ENCODE results near the gene DOCK10.

The DOCK10 gene

GRCh38 chr2:224780106-224780505 is 262.2 kb downstream of the DOCK10 start:
- Histone ChIP-seq H3K4me1 (ENCODE audit: control insufficient read depth, insufficient read depth, low read length, poor library complexity, severe bottlenecking) (peaks cover 4% of the 10 kb centered on the region), H3K27ac (ENCODE audit: low read depth, low read length, severe bottlenecking) (no peak overlapping the region), H3K36me3 (ENCODE audit: control insufficient read depth, insufficient read depth, low read length) (no peaks in the 10 kb centered on the region), H3K4me3 (ENCODE audit: extremely low read depth, insufficient read depth, low read length, poor library complexity, severe bottlenecking) (no peak overlapping the region), H3K9me3 (ENCODE audit: control insufficient read depth, low read length) (no peaks in the 10 kb centered on the region)
- WGBS, 2 experiments (ENCODE audit: insufficient coverage in 2 of 2): 90 to 100% methylated on average over 1 to 2 of the region's 2 CpGs

- Histone ChIP-seq H3K9me3 (ENCODE audit: control insufficient read depth, low read length) (no peaks in the 10 kb centered on the region), H3K4me1 (ENCODE audit: control insufficient read depth, insufficient read depth, low read length, poor library complexity, severe bottlenecking) (peaks cover 4% of the 10 kb centered on the region), H3K36me3 (ENCODE audit: control insufficient read depth, insufficient read depth, low read length) (no peaks in the 10 kb centered on the region), H3K27ac (ENCODE audit: low read depth, low read length, severe bottlenecking) (no peak overlapping the region), H3K4me3 (ENCODE audit: extremely low read depth, insufficient read depth, low read length, poor library complexity, severe bottlenecking) (no peak overlapping the region)
- WGBS, 2 experiments (ENCODE audit: insufficient coverage in 2 of 2): no CpG with 5 or more reads among the region's 3 CpGs
Measured at GRCh38 chr2:224778474-224778877, 263.8 kb downstream of the DOCK10 start.

GRCh38 chr2:224777559-224777930 is 264.7 kb downstream of the DOCK10 start:
- no peaks in the 10 kb centered on the region for H3K36me3 ChIP-seq (ENCODE audit: control insufficient read depth, insufficient read depth, low read length)
- WGBS, 2 experiments (ENCODE audit: insufficient coverage in 2 of 2): 73 to 90% methylated on average over 3 of the region's 3 CpGs

GRCh38 chr2:224776795-224777558 is 265.3 kb downstream of the DOCK10 start:
- 91 to 94% methylated on average over 3 to 5 of the region's 6 CpGs for WGBS, 2 experiments (ENCODE audit: insufficient coverage in 2 of 2)
- no peak overlapping the region for H3K27ac ChIP-seq (ENCODE audit: low read depth, low read length, severe bottlenecking)
- H3K4me1 ChIP-seq (ENCODE audit: control insufficient read depth, insufficient read depth, low read length, poor library complexity, severe bottlenecking): peaks cover 4% of the 10 kb centered on the region
- no peak overlapping the region for H3K4me3 ChIP-seq (ENCODE audit: extremely low read depth, insufficient read depth, low read length, poor library complexity, severe bottlenecking)
- no peaks in the 10 kb centered on the region for H3K9me3 ChIP-seq (ENCODE audit: control insufficient read depth, low read length)
- no peaks in the 10 kb centered on the region for H3K36me3 ChIP-seq (ENCODE audit: control insufficient read depth, insufficient read depth, low read length)

More at GRCh38 chr2:224777559-224777930, 264.7 kb downstream of the DOCK10 start:
- Histone ChIP-seq H3K4me1 (ENCODE audit: control insufficient read depth, insufficient read depth, low read length, poor library complexity, severe bottlenecking) (peaks cover 4% of the 10 kb centered on the region), H3K27ac (ENCODE audit: low read depth, low read length, severe bottlenecking) (no peak overlapping the region), H3K9me3 (ENCODE audit: control insufficient read depth, low read length) (no peaks in the 10 kb centered on the region), H3K4me3 (ENCODE audit: extremely low read depth, insufficient read depth, low read length, poor library complexity, severe bottlenecking) (no peak overlapping the region)

- no CpG with 5 or more reads among the region's 1 CpG for WGBS, 2 experiments (ENCODE audit: insufficient coverage in 2 of 2)
- Histone ChIP-seq H3K36me3 (ENCODE audit: control insufficient read depth, insufficient read depth, low read length) (no peaks in the 10 kb centered on the region), H3K4me1 (ENCODE audit: control insufficient read depth, insufficient read depth, low read length, poor library complexity, severe bottlenecking) (no peaks in the 10 kb centered on the region), H3K27ac (ENCODE audit: low read depth, low read length, severe bottlenecking) (no peak overlapping the region), H3K9me3 (ENCODE audit: control insufficient read depth, low read length) (no peaks in the 10 kb centered on the region), H3K4me3 (ENCODE audit: extremely low read depth, insufficient read depth, low read length, poor library complexity, severe bottlenecking) (no peak overlapping the region)
Measured at GRCh38 chr2:224775647-224776046, 266.6 kb downstream of the DOCK10 start.

- 83 to 96% methylated on average over 12 to 15 of the region's 15 CpGs for WGBS, 2 experiments (ENCODE audit: insufficient coverage in 2 of 2)
- Histone ChIP-seq H3K9me3 (ENCODE audit: control insufficient read depth, low read length) (no peaks in the 10 kb centered on the region), H3K4me3 (ENCODE audit: extremely low read depth, insufficient read depth, low read length, poor library complexity, severe bottlenecking) (no peak overlapping the region), H3K27ac (ENCODE audit: low read depth, low read length, severe bottlenecking) (no peak overlapping the region), H3K36me3 (ENCODE audit: control insufficient read depth, insufficient read depth, low read length) (no peaks in the 10 kb centered on the region), H3K4me1 (ENCODE audit: control insufficient read depth, insufficient read depth, low read length, poor library complexity, severe bottlenecking) (no peaks in the 10 kb centered on the region)
Measured at GRCh38 chr2:224774735-224775134, 267.5 kb downstream of the DOCK10 start.

GRCh38 chr2:224772494-224772893 is 269.8 kb downstream of the DOCK10 start:
- no peaks in the 10 kb centered on the region for H3K9me3 ChIP-seq (ENCODE audit: control insufficient read depth, low read length)
- H3K4me1 ChIP-seq (ENCODE audit: control insufficient read depth, insufficient read depth, low read length, poor library complexity, severe bottlenecking): no peaks in the 10 kb centered on the region
- WGBS, 2 experiments (ENCODE audit: insufficient coverage in 2 of 2): 71 to 100% methylated on average over 1 of the region's 1 CpG
- no peak overlapping the region for H3K4me3 ChIP-seq (ENCODE audit: extremely low read depth, insufficient read depth, low read length, poor library complexity, severe bottlenecking)
- no peak overlapping the region for H3K27ac ChIP-seq (ENCODE audit: low read depth, low read length, severe bottlenecking)
- no peaks in the 10 kb centered on the region for H3K36me3 ChIP-seq (ENCODE audit: control insufficient read depth, insufficient read depth, low read length)

GRCh38 chr2:224769489-224769888 is 272.8 kb downstream of the DOCK10 start:
- Histone ChIP-seq H3K36me3 (ENCODE audit: control insufficient read depth, insufficient read depth, low read length) (no peaks in the 10 kb centered on the region), H3K27ac (ENCODE audit: low read depth, low read length, severe bottlenecking) (no peak overlapping the region), H3K4me1 (ENCODE audit: control insufficient read depth, insufficient read depth, low read length, poor library complexity, severe bottlenecking) (no peaks in the 10 kb centered on the region), H3K4me3 (ENCODE audit: extremely low read depth, insufficient read depth, low read length, poor library complexity, severe bottlenecking) (no peak overlapping the region), H3K9me3 (ENCODE audit: control insufficient read depth, low read length) (no peaks in the 10 kb centered on the region)
- 76% methylated on average over 2 to 4 of the region's 6 CpGs for WGBS, 2 experiments (ENCODE audit: insufficient coverage in 2 of 2)

GRCh38 chr2:224764565-224765236 is 277.6 kb downstream of the DOCK10 start:
- 80% methylated on average over 1 of the region's 2 CpGs; no CpG with 5 or more reads in 1 of the 2 experiments for WGBS, 2 experiments (ENCODE audit: insufficient coverage in 2 of 2)
- H3K4me1 ChIP-seq (ENCODE audit: control insufficient read depth, insufficient read depth, low read length, poor library complexity, severe bottlenecking): no peaks in the 10 kb centered on the region
- no peak overlapping the region for H3K27ac ChIP-seq (ENCODE audit: low read depth, low read length, severe bottlenecking)
- H3K9me3 ChIP-seq (ENCODE audit: control insufficient read depth, low read length): peaks cover 3% of the 10 kb centered on the region
- no peaks in the 10 kb centered on the region for H3K36me3 ChIP-seq (ENCODE audit: control insufficient read depth, insufficient read depth, low read length)
- no peak overlapping the region for H3K4me3 ChIP-seq (ENCODE audit: extremely low read depth, insufficient read depth, low read length, poor library complexity, severe bottlenecking)

- peaks cover 20% of the 10 kb centered on the region for H3K9me3 ChIP-seq (ENCODE audit: control insufficient read depth, low read length)
Measured at GRCh38 chr2:224757934-224758548, 284.2 kb downstream of the DOCK10 start.

More at GRCh38 chr2:224757934-224758548, 284.2 kb downstream of the DOCK10 start:
- Histone ChIP-seq H3K4me3 (ENCODE audit: extremely low read depth, insufficient read depth, low read length, poor library complexity, severe bottlenecking) (no peak overlapping the region), H3K36me3 (ENCODE audit: control insufficient read depth, insufficient read depth, low read length) (no peaks in the 10 kb centered on the region), H3K27ac (ENCODE audit: low read depth, low read length, severe bottlenecking) (no peak overlapping the region), H3K4me1 (ENCODE audit: control insufficient read depth, insufficient read depth, low read length, poor library complexity, severe bottlenecking) (no peaks in the 10 kb centered on the region)
- WGBS, 2 experiments (ENCODE audit: insufficient coverage in 2 of 2): 77 to 92% methylated on average over 3 of the region's 3 CpGs
